NOMO-1 treated with DMSO at 0.1 percent for 48 hours (cell line): ENCODE results near the gene RBM5.

Experiments
- DNase-seq: peaks from one replicate; lab custom pipeline; 2025; ENCODE audit not compliant: unreplicated experiment; lab: John Stamatoyannopoulos, UW

Gene RBM5

DNA sequence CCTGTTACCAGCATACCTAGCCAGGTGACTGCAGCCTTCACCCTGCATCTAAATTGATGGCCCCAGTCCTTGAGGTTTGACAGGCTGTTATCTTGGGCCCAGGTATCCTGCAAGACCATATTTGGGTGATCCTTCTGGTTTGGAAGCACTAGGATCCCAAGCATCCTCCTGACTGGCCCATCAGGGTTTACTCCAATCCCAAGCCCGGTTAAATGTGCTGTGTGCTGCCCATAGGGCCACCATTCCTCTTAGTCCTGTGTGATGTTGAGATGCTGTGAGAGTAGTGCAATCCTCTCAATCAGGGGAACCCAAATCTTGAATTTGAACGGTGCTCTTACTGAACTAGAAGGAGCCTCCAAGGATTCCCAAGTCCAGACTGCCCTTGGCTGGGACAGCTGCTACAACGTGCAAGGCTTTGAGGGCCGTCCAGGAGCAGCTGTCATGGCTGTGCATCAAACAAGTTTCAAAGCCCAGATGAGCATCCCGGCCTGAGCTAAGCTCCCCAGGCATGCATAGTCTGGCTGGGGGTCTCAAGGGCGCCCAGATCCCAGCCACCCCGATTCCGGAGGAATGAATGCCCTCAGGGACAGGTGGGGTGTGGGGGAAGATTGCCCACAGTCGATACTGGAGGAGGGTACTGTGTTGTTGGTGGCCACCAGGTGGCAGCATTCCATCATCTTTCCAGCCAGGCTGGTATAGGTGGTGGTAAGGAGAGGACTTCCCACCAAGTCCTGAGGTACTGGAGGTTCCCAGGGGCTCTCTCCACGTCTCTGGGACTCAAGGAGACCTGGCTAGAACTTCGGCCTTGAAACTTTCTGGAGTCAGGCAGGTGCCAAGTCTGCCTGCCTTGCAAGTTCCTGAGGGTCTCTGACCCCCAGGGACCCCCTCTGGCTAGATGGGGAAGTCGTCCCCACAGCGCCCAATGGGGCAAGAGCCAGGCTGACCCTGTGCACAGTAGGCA, 32.6 kb downstream of the RBM5 start:
- DNase-seq, result peak; percentile 29

DNA sequence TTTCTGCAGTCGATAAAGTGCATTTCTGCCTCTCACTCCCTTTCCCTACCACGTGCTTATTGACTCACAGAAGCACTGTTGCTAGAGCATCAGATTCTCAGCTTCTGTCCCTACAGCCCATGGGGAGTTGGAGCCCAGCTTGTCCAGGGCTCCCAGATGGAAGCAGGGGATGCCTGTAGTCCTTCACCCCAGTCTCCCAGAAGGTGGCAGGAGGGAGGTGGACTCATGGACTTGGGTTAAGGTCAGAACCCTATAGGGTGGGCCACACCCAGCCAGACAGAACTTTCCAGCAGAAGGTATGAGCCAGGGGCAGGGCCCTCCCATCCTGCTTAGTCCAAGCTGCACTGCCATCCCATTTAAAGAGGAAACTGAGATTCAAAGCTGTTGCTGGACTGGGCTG, 33.4 kb downstream of the RBM5 start:
- DNase-seq, result no peak

DNA sequence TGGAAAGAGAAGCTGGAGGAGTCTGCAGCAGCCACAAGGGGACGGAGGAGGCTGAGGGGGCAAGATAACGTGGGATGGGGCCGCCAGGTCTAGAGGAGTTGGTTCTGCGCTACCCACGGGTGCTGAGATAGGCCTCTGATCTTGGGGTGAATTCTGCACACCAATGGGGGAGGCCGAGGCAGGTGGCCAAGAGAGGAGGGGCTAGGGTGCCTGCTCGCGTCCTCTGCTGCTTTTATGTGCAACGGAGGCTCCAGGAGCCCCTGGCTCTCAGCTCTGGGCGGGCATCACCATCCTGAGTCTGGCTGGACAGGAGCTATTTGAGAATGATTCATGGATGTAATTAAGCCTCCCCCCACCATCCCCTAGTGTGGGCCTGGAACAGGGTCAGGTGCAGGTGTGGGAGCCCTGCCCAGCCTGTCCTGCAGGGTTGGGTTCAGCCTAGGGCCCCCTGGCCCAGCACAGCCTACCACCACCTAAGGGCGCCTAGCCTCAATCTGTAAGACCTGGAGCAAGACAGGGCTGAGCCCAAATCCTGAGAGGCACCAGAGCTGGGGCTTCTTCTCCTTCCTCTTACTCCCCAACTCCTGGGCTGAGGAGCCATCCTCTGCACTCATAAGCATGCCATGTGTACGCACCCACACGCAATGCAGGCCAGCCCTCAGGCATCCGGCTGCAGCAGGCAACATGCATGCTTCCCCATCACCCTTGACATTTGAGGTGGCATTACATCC, 34.1 kb downstream of the RBM5 start:
- no peak for DNase-seq

- no peak for DNase-seq
Observed at GRCh38 chr3:50123394-50124051, 34.8 kb downstream of the RBM5 start.

GRCh38 chr3:50124052-50124799, 35.5 kb downstream of the RBM5 start:
- DNase-seq, result no peak

GRCh38 chr3:50124800-50125178, 36.1 kb downstream of the RBM5 start:
- no peak for DNase-seq

GRCh38 chr3:50125541-50126286, 37.0 kb downstream of the RBM5 start:
- no peak for DNase-seq

GRCh38 chr3:50126287-50127211, 37.8 kb downstream of the RBM5 start:
- DNase-seq, result no peak

DNA sequence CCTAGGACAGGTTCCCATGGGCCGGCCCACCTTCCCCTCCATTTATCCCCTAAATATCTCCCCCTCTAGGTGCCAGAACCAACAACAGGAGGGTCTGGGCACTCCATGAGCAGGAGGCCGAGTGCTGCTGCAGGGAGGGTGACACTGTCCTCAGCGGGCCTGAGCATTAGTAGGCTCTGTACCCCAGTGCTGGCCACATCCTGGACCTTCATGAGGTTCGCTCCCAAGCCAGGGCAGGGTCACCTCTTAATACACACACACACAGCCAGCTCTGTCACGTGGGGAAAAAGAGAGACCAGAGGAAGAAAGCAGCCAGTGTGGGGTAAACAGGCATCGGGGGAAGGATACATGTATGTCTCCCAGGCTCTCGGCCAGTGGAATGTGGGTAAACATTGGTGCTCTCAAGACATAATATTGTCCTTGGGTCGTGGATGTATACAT, 38.6 kb downstream of the RBM5 start:
- DNase-seq, result no peak

DNA sequence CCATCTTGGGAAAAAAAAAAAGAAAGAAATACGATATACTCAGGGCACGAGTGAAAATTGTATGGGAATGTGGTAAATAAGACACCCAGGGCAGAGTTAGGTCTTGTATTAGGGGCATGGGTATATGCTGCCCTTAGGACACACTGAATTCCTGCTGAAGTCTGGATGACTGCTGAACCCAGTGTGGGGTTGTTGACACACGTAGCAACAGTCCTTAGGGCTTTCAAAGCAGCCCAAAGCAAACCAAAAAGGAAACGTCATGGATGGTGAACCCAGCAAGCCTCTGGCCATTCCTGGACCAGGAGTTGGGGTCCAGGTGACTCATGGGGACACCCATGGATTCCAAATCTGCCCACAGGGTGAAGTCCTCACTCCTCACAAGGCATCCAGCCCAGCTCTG, 39.3 kb downstream of the RBM5 start:
- DNase-seq, result no peak

DNA sequence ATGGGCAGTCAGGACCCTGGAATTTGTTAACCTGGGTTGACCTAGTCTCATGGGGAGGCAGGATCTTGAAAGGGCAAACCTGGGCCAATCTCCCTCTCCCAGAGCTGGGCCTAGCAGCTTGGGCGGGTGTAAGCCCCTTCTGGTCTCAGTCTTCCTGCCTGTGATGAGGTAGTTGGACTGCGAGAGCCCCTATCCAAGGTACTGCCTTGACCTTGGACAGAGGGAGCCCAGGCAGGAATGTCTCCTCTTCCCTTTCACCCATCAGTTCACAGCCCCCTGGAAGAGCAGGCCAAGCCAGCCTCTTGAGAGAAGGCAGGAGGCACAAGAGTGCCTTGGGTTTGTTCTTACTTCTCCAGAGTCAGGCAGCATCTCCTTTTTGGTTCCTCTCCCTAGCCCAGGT, 41.7 kb downstream of the RBM5 start:
- no peak for DNase-seq

DNA sequence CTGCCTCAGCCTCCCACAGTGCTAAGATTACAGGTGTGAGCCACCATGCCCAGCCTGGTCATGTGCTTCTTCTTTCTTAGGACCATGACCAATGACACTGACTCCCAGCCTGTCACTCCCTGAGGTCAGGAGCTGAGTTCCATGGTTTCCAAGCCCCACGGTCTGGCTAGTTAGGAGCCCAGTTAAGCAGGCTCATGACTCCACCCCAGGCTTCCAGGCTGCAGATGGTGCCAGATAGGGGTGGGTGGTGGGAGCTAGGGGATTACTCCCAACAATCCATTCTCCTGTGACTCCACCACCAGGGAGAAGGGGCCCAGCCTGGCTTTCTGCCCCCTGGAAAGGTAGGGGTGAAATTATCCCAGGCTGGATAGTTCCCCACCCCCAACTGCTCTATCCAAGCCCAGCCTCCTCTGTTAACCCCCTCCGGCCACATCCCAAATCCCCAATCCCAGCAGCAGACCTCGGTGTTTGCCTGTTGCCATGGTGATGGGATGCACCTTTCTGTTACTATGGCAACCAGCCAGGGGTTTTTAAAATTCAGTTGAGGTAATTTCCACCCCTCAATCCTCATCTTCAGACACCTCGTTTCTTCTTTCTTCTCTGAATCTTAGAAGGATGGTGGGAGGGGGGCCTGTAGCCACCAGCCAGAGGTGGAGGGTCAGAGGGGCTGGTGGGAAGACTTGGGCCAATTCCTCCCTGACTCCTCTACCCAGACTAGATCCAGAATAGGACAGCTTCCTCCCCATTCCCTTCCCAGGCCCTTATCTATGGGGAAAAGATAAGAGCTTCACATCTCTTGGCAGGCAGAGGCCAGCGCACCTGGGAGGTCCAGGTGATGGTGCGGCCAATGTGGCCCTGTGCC, 43.9 kb downstream of the RBM5 start:
- DNase-seq, result no peak

DNA sequence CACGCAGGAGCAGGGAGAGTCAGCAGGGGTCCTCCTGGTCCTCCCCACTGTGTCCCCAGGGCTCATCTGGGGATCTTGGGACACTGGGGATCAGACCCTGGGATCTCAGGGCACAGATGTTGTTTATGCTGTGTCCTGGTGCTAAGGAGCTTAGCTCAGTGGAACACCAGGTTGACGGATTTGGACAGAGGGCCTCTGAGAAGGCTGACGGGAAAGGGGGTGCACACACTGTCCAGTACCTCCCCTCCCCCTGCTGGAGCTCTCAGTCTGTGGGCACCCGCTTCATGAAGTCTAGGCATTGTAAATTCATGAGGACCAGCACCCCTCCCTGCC, 44.5 kb downstream of the RBM5 start:
- DNase-seq, result no peak

DNA sequence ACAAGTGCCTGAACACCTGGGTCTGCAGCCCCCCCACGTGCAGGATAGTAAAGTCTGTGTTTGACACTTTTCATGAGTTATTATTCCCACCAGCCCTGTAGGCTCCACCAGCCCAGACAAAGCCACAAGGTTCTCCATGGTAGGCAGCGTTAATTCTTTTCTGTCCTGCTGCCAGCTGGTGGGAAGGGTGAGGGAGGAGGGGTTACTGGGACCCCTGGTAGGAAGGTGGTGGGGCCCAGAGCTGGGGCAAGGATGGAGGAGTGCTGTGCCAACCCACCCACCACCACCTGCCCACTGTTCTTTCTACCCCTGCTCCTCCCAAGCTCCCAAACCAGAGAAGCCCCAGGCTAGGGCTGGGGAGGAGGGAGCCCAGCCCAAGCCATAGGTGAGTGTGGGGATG, 45.6 kb downstream of the RBM5 start:
- DNase-seq, result no peak

DNA sequence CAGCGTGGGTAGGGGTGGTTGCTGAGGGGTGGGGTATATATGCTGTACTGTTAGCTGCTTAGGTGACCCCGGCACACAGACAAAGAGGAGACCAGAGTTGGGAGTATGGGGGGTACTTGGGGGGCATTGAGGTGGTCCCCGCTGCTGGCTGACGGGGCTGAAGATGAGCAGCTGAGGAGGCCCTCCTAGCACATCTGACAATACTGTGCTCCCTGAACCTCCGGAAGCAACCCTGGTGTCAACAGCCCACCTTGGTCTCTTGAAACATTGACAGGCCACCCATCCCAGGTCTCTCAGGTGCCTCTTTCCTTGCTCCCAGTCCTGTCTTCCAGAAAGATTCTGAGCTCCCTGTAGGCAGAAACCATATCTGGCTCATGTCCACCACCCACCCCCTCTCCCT, 47.2 kb downstream of the RBM5 start:
- no peak for DNase-seq

DNA sequence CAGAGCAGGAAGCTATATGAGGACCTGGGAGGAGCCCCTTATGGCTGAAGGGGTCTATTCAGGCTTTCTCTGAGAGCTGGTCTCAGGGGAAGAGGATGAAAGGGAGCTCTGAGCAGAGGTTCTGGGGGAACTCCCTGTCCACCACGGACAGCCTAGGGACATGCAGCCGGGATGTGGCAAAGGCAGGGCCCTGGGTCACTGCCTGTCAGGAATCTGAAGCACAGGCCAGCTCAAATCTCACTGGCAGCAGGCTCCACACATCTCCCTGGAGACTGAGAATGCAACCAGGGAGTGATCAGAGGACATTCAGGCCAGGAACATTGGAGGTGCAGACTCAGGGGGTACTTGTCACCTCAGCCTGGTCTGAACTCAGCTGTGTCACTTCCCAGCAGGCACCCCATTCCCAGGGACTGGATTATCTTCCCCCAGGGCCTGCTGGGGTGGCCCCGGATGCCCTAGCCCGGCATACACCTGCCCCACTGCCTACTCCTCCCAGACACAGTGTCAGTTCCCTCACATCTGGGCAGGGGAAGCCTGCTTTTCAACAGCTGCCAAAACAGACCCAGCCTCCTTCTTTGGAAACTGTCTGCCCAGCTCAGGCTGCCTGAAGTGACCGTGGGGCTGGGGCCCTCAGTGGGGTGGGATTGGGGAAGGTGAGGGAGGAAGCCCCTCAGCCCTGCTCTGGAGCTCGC, 48.1 kb downstream of the RBM5 start:
- DNase-seq, result no peak

DNA sequence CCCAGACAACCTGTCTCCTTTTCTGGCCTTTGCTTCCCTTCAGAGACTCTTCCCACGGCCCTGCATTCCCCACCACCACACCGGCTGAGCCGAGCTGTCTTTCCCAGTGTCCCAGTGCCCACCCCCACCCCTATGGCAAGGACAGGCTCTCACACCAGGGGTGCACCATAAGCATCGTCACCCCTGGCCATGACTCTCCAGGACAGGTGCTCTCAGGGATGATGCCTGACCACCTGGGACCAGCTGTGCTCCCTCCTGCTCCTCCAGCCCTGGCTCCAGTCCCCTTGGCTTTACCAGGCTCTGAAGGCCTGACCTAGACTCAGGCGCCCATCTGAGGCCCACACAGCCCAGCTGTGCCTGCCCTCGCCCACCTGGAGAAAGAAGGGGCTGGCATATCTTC, 48.8 kb downstream of the RBM5 start:
- DNase-seq, result no peak
